DMS53 treated with DMSO at 0.1 percent for 48 hours (cell line): ENCODE measurements around the gene ACP2.
"Not testable (repeated sequence)": the region's sequence is repeated elsewhere in the genome, so short reads cannot be mapped to it uniquely, and the experiment has no call there.

Experiments
- DNase-seq: peaks from one replicate; lab custom pipeline; 2025; ENCODE audit not compliant: unreplicated experiment; lab: John Stamatoyannopoulos, UW

ACP2 gene

DNA sequence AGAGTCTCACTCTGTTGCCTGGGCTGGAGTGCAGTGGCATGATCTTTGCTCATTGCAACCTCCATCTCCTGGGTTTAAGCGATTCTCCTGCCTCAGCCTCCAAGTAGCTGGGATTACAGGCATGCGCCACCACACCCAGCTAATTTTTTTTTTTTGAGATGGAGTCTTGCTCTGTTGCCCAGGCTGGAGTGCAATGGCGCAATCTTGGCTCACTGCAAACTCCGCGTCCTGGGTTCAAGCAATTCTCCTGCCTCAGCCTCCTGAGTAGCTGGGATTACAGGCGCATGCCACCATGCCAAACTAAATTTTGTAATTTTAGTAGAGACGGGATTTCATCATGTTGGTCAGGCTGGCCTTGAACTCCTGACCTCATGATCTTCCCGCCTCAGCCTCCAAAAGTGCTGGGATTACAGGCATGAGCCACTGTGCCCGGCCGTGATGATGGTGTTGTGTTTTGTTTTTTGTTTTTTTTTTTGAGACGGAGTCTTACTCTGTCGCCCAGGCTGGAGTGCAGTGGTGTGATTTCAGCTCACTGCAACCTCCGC is 40.5 kb downstream of the ACP2 start:
- not testable (repeated sequence) for DNase-seq

DNA sequence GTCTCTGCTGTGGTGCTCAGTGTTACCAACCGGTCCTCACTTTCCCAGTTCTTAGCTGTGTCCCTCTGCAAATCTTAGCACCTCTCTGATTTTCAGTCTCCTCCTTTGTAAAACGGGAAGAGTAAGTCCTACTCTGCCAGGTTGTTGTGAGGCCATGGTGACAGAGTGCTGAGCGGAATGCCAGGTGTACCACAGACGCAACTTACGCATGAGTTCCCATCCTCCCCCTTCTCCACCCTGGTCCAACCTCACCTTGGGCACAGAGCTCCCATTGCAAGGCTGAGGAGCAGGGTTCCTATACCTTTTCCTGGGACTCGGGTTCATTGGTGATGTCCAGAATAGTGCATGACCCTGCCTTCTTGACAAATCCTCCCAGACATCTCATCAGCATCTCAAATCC is 41.2 kb downstream of the ACP2 start:
- DNase-seq: no peak

DNA sequence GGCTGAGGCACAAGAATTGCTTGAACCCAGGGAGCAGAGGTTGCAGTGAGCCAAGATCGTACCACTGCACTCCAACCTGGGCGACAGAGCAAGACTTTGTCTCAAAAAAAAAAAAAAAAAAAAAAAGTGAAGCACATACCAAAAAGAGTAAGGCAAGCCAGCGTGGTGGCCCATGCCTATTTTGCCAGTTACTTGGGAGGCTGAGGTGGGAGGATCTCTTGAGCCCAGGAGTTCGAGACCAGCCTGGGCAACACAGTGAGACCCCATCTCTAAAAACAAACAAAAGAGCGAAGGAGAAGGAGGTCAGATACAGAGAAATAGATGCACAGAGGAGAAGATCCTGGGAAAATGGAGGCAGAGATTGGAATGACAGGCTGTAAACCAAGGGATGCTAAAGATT is 42.0 kb downstream of the ACP2 start:
- DNase-seq: not testable (repeated sequence)

DNA sequence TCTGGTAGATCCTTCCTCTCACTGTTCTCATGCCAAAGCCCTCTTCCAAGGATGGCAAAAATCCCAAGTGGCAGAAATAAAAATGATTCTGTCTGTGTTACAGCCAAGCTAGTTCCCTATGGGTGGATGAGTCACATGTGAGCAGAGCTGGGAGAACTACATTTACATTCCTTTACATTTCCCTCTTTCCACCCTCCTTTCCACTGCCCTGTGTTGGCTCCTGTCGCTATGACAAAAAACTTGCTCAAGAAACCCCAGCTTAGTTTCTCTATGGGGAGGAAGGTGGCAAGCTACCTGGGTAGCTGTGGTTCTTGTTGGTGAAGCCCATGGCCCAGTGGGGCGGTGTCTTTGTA is 44.0 kb downstream of the ACP2 start:
- DNase-seq: no peak

DNA sequence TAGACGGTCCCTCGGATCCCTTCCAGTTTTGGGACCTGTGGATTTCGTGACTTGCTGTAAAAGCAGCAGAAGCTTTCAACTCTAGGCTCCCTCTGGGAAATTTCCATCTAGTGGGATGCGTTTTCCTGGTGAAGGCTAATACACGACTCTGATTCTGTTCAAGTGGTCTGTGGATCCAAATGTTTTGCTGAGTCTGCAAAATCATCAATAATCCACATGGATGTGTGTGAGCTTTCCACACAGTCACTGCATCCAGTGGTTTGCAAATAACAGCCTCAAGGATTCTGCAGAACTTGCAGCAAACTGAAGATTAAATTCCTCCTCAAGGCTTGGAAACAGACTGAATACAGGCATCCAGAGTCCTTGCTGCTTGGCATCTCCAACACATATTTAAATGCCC is 46.0 kb downstream of the ACP2 start:
- DNase-seq: no peak

DNA sequence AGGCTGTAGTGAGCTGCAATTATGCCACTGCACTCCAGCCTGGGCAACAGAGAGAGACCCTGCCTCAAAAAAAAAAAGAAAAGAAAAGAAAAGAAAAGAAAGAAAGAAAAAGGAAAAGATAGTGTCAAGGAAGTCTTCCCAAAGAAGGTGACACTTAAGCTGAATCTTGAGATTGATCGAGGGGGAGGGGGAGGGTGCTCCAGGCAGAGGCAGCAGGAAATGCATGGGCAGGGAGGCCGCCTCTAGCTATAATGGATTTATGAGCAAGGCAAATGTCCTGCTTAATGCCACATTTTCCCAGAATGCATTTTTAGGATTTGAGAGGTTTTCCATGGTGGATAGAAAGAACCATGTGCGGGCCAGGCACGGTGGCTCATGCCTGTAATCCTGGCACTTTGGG is 47.6 kb downstream of the ACP2 start:
- no peak for DNase-seq

DNA sequence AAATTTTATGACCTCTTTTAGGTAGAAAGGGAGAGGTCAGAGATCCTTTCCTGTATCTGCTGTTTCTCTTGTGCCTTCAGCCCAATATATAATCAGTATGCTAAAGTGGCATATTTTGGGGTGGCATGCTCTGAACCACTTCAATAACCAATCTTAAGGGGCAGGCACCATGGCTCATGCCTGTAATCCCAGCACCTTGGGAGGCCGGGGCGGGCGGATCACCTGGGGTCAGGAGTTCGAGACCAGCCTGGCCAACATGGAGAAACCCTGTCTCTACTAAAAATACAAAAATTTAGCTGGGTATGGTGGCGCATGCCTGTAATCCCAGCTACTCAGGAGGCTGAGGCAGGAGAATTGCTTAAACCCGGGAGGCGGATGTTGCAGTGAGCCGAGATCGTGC is 50.5 kb downstream of the ACP2 start:
- DNase-seq: not testable (repeated sequence)

DNA sequence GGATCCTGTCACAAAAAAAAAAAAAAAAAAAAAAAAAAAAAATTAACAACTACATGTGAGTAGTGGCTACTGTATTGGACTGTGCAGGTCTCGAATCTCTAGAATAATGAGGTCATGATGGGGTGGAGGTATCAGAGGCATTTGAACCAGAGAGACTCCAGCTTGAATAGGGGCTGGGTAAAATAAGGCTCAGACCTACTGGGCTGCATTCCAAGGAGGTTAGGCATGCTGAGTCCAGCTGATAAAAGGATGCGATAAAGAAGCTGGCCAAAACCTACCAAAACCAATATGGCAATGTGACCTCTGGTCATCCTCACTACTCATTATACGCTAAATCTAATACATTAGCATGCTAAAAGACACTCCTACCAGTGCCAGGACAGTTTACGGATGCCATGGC is 56.5 kb downstream of the ACP2 start:
- no peak for DNase-seq

DNA sequence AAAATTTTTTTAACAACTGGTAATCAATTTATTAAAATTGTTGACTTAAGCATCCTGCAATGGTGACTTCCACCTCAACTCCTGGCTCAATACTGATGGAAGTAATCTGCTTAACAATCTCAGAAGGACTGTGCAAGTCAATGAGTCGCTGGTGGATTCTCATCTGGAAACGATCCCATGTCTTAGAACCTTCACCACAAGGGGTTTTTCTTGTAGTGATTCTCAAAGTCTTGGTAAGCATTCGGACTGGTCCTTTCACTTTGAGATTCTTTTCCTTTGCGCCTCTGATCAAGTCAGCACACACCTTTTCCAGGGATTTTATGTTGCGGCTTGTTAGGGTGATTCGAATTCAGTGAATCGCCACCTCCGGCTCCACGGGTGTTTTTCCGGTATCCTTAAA is 57.5 kb downstream of the ACP2 start:
- DNase-seq: not testable (repeated sequence)
